Forelimb muscle (tissue), 1 donor: ENCODE data around the gene GGN. TPM values are rescaled to one million over a fixed set of nuclear protein-coding genes. Genes with fewer than 3 reads are reported as not detected.
A peak's percentile ranks its signal among the peaks of the same experiment; 100 is the strongest.
"Not testable (repeated sequence)": the region's sequence is repeated elsewhere in the genome, so short reads cannot be mapped to it uniquely, and the experiment has no call there.

Experiments used
- DNase-seq: peaks from one replicate; pipeline ENCODE4 v3.0.0-alpha.2; 2013; ENCODE audit warnings: low read depth
- polyA plus RNA-seq: library from polyadenylated mRNA; unstranded; fragments of 120-200 nt; gene quantifications from one replicate; pipeline ENCODE4 v1.2.1, GENCODE V29; 2013; ENCODE audit not compliant: insufficient read length

Gene GGN
- polyA plus RNA-seq, 1 donor = 0.43 TPM

GRCh38 chr19:38411898-38412297 lies 24.1 kb upstream of the GGN start:
- DNase-seq = not testable (repeated sequence)

GRCh38 chr19:38411041-38411712 lies 23.3 kb upstream of the GGN start:
- DNase-seq = no peak

GRCh38 chr19:38410407-38410806 lies 22.6 kb upstream of the GGN start:
- not testable (repeated sequence) for DNase-seq

GRCh38 chr19:38409631-38410133 lies 21.8 kb upstream of the GGN start:
- no peak for DNase-seq

GRCh38 chr19:38405276-38405675 lies 17.4 kb upstream of the GGN start:
- no peak for DNase-seq

GRCh38 chr19:38404858-38405257 lies 17.0 kb upstream of the GGN start:
- no peak for DNase-seq

GRCh38 chr19:38402967-38403674 lies 15.3 kb upstream of the GGN start, which contains the start of gene FAM98C:
Gene FAM98C, plus strand, starts transcription at chr19:38403093. Its CDS starts 61 bp downstream, at chr19:38403154.
- DNase-seq = peak; percentile 89

- no peak for DNase-seq
These were observed 14.8 kb upstream of the GGN start for GRCh38 chr19:38402623-38402966.

- no peak for DNase-seq
These were observed 13.3 kb upstream of the GGN start for GRCh38 chr19:38401148-38401547.

GRCh38 chr19:38400361-38400760 lies 12.5 kb upstream of the GGN start:
- no peak for DNase-seq

GRCh38 chr19:38399537-38399936 lies 11.7 kb upstream of the GGN start:
- DNase-seq = no peak

GRCh38 chr19:38399081-38399480 lies 11.2 kb upstream of the GGN start:
- no peak for DNase-seq

GRCh38 chr19:38395381-38396114 lies 7.7 kb upstream of the GGN start:
- DNase-seq = no peak

GRCh38 chr19:38394488-38394887 lies 6.7 kb upstream of the GGN start:
- DNase-seq = no peak

GRCh38 chr19:38392707-38393308 lies 5.0 kb upstream of the GGN start:
- no peak for DNase-seq

- DNase-seq = no peak
These were observed 4.2 kb upstream of the GGN start for GRCh38 chr19:38391911-38392464.

- DNase-seq = no peak
These were observed 2.4 kb upstream of the GGN start for GRCh38 chr19:38389957-38390924.

GRCh38 chr19:38389101-38389925 lies 1.5 kb upstream of the GGN start:
- no peak for DNase-seq

GRCh38 chr19:38388349-38389100 lies 691 bp upstream of the GGN start, which contains the start of gene SPRED3:
Gene SPRED3, plus strand, starts transcription at chr19:38388697. Its CDS starts 1,606 bp downstream, at chr19:38390303.
- no peak for DNase-seq
